NCI-H2227 treated with DMSO at 0.1 percent for 48 hours (cell line): Measurements from ENCODE around the gene VCP.
"Not testable (repeated sequence)": the region's sequence is repeated elsewhere in the genome, so short reads cannot be mapped to it uniquely, and the experiment has no call there.

Experiments used
- DNase-seq: peaks from one replicate; lab custom pipeline; 2025; lab: John Stamatoyannopoulos, UW

Gene VCP

GRCh38 chr9:35060548-35061207, 11.7 kb downstream of the VCP start:
- no peak for DNase-seq

GRCh38 chr9:35059438-35059837, 13.0 kb downstream of the VCP start:
- DNase-seq: no peak

DNA sequence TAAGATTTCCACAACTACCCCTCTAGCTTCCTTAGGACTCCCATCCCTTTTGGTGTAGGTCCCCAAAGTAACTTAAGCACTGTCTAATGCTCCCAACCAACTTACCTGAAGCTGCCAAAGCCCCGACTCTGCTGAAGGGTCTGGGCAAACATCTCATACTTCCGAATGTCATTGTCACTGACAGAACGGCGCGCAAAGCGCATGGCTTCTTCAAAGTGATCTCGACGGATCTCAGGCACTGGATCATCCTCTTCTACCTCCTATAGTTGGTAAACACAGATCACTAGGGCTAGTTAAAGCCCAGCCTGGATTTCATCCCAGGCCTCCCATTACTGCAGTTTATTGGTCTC, 15.2 kb downstream of the VCP start:
- DNase-seq: no peak

- DNase-seq: no peak
These were observed 15.7 kb downstream of the VCP start for GRCh38 chr9:35056571-35057270.

- no peak for DNase-seq
These were observed 17.4 kb downstream of the VCP start for GRCh38 chr9:35054871-35055644.

DNA sequence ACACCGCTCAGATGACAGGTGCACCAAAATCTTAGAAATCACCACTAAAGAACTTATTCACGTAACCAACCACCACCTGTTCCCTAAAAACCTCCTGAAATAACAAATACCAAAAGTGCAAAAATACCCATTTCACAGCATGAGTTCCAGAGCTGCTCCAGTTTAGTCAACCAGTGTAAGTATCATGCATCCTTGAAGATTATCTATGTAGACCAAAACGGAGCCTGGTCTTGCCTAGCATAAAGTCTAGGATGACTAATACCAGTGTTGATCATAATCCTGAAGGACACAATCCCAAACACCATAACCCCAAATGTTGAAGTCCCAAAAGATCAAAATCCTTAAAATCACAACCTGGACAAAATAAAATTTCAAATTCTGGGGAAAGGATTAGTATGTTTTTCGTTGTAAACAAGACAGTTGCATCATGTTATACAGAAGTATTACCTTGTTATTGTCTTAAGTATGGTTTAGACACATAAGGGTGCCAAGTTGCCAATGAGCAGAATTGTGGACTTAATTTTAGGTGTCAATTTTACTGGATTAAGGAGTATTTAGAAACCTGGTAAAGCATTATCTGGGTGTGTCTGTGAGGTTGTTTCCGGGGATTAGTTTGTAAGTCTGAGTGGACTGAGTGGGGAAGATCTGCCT, 18.1 kb downstream of the VCP start:
- DNase-seq: no peak

GRCh38 chr9:35051069-35051967, 21.1 kb downstream of the VCP start:
- DNase-seq: peak; percentile 26

DNA sequence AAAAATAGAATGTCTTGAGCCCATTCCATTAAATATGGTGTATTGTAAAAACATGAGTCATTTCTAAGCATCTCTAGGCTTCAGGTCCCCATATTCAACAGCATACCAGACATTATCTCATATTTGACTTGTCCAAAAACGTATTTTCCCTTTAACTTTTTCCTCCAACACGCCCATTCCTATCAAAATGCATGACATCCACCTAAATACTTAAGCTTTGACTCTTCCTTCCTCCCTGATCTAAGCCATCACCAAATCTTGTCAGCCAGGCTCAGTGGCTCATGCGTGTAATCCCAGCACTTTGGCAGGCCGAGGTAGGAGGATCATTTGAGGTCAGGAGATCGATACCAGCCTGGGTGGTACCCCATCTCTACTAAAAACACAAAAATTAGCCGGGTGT, 23.9 kb downstream of the VCP start:
- no peak for DNase-seq

GRCh38 chr9:35044071-35044470, 28.4 kb downstream of the VCP start:
- DNase-seq: no peak

DNA sequence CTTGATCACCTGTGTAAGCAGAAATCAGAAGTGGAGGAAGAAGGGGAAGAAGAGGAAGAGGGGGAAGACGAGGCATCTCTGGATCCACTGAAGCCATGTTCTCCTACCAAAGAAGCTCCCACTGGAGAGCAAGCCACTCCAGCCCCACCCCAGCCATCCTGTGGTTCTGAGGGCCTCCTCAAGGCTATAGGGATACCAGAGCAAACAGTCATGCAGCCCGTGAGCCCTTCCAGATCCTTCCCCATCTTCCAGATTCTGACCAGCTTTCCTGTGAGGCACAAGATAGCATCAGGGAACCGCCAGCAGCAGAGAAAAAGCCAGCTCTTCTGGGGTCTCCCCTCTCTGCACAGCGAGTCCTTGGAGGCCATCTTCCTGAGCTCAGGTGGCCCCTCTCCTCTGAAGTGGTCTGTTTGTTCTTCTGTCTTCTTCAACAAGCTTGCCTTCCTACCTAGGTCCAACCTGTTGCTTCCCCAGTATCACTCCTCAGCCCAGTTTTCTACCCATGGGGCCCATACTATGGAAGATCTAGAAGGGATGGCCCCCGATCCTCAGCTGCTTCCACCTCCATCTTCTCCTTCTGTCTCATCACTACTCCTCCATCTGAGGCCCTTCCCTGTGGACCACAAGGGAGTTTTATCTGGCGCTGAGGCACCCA, 29.4 kb downstream of the VCP start:
- no peak for DNase-seq

DNA sequence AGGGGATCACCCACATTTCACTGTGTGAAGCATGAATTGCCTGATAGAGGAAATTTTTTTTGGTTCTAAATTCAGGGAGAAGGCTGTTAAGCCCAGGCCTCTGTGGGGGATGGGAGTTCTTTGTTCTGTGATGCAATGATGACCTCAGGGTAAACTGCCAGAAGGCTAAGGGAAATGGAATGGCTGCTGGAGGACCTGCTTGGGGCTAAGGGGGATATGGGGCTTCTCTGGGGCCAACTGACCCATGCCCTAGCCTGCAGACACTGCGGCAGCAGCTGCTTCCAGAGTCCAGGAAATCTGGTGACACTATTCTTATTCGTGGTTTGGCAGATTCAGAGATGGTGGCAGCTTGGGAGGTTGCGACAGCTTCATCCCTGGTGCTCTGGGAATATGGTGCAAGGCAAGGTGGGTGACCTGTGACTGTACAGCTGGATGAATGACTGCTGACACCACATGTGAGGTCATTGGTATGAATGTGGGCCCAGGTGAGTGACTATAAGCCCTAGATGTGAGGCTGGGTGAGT, 30.3 kb downstream of the VCP start:
- no peak for DNase-seq

DNA sequence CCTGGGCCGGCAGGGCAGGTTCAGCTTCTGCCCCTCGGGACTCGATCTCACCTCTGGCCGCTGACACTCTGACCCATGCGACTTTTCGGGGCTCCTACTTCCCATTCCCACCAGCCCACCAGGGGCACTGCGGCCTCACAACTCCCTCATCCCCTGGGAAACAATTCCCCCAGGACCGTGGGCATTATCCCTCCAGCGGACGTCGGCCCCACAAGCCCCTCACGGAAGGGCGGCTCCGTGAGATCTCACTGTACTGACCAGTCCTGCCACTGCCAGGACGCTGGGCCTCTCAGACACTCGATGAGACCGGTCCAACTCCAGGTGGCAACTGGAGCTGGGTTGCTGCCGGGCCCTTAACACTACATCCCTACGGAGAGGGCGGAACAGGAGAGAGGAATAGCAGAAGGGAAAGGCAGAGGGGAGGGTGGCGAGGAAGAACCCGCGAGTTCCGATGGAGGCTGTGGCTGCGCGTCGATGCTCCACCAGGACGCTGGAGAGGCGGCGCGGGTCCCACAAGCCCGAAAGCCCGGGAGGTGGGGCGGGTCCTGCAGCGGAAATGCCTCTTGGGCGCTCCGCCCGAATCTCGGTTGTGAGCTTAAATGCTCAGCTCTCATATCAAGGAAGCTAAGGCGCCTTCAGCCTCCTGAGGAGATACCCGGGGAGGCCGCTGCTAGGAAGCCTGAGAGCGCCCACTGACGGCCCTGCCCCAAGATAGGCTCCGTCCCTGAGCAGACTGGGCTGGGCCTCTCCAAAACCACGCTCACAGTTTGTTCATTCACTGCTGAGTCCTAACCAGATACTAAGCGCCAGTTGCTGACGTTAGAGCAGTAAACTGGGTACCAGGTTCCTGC, 36.3 kb downstream of the VCP start:
- DNase-seq: peak; percentile 6

- DNase-seq: no peak
These were observed 39.3 kb downstream of the VCP start for GRCh38 chr9:35033101-35033500.

GRCh38 chr9:35029852-35030251, 42.6 kb downstream of the VCP start:
- no peak for DNase-seq

GRCh38 chr9:35029241-35029640, 43.2 kb downstream of the VCP start:
- DNase-seq: no peak

DNA sequence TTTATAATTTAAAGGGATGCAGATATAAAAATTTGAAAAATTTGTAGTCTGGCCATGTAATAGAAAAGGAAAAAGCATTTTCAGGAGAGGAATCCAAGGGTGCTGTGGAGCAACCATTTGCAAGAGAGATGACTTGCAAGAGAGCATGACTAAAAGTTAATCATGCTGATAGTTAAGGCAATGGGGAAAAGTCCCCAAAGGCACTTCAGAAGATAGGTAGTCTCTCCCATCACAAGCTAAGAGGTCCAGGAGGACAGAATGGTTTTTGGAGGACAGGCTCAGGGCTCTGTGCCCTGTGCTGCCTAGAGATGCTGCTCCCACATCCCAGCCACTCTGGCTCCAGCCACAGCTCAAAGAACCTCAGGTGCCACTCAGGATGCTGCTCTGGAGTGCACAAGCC, 44.1 kb downstream of the VCP start:
- DNase-seq: no peak

DNA sequence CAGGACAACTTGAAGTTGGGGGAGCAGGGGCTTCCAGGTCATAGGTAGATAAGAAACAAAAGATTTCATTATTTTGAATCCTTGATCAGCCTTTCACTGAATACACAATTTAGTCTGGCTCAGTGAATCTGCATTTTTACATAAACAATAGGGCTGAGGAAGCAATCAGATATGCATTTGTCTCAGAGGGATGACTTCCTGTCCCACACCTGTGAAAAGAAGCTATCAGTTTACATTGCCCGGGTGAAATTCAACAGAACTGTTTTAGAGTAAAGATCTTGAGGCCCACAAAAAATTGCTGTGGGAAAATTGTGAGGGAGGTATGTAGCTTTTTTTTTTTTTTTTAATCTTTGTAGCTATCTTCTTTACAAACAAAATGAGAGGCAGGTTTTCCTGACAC, 44.6 kb downstream of the VCP start:
- no peak for DNase-seq

- no peak for DNase-seq
These were observed 45.1 kb downstream of the VCP start for GRCh38 chr9:35027374-35027773.

DNA sequence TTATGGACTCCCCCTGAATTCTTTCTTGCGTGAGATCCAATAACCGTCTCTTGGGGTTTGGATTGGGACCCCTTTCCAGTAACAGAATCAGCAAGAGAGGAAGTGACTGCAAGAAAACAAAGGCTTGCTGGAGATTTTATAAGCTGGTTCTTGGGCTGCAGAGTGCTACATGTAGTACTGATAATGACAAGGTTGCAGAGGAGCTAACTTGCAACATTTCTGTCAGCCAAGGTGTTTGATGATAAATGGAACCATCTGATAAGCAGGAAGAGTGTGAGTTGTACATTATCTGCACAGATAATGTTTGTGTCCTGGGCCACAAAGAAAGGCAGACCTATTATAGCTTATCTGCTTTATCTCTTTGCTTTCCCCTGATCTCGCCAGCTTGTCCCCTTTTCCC, 45.8 kb downstream of the VCP start:
- no peak for DNase-seq

DNA sequence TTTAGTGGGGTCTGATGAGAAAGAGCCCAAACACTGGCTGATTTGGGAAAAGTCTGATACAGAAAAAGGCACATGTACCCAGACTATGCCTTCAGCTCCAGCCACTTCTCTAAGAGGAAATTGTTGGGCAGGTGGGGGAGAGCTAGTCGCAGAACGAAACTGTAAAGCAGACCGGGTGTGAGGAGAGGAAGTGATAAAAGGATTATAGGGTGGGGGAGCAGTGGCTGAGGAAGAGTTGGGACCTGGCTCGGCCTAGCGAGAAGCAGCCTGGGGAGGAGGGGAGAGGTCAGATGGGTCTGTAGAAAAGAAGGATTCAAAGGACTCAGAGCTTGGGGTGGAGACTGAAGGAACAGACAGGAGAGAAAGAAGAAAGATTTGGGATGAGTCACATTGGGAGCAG, 49.0 kb downstream of the VCP start:
- DNase-seq: not testable (repeated sequence)
